T47D (cell line): ENCODE data around the gene ELN.
"Not testable (repeated sequence)": the region's sequence is repeated elsewhere in the genome, so short reads cannot be mapped to it uniquely, and the experiment has no call there.

Source experiments
- DNase-seq, 2 experiments: peaks; one replicate each; pipeline versions ENCODE4 v3.0.0 to v3.0.0-alpha.2; 2011 to 2012; ENCODE audit warnings: low read depth in 1 of 2, low spot score in 1 of 2
- JUND ChIP-seq: IDR thresholded peaks from 2 replicates; pipeline ENCODE4 v1.6.1; 2012; ENCODE audit warnings: low read depth
- in situ Hi-C: cut with HindIII; loops from 2 replicates; pipeline ENCODE4 v1.10.0; 2016; ENCODE audit warnings: low sequenced_read_pairs, low pct_unique_long_range_greater_than_20kb

The ELN gene

DNA sequence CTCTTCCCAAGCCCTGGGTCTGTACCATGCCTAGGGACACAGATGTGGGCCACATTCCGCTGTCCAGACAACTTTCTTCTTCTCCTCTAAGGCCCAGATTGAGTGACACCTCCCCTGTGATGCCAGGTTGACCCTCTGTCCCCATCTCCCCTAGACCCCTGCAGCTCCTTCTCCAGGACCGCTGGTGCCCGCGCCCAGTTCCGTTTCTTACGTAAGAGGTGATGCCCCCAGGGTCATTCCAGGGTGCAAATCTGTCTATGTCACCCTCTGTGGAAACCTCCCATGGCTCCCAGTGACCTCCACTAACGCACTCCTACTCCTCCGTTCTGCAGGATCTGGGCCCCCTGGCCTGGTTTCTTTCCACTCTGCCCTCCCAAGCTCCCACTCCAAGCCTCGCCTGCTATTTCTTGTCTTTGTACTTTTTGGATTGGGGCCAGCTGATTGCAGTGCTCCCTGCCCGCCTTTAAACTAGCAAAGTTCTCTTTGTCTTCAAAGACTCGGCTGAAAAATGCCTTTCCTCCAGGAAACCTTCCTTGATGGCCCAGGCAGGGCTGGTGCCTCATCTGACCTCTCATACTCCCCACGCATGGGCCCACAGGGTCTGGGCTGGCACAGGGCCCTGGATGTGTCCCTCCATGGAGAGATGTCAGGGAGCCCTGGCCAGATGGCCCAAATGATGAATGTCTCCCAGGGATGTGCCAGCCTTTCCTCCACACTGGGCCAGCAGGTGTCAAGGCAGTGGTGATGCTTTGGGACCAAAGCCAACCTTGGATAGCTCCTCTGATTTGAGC is 21.3 kb upstream of the ELN start:
- DNase-seq, result no peak
- in situ Hi-C loops, result no loop called here
- no peak for TF ChIP-seq JUND

DNA sequence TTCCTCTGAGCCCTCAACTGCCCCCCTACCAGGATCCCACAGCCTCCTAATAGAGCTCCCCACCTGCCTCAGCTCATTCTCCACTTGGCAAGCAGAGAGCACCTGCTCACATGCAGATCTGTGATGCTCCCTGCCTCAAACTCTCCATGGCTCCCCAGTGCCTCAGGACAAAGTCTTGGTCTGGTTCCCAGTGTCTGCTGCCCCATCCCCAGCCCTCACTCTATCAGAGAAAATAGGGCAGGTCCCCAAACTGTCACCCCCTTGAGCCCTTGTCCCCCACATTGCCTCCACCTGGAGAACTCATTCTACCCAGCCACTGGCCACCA is 20.8 kb upstream of the ELN start:
- no peak for DNase-seq
- no peak for TF ChIP-seq JUND
- in situ Hi-C loops, result no loop called here

DNA sequence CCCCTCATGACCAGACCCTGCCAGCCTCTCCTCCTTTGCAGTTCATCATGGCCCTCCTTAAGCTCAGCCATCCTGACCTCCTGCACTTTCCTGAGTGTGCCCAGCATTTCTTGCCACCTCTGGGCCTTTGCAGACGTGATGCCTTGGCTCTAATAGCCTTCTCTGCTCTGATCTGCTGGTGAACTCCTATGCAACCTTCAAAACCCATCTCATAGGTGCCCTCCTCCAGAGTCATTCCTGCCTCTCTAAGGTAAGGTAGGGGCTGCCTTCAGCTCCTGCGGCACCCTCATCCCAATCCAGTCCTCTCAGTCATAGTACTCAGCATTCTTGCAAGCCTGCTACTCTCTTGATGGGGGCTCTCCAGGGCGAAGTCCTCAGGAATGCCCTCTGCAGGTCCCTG is 19.3 kb upstream of the ELN start:
- in situ Hi-C loops, result no loop called here
- DNase-seq, result no peak
- no peak for TF ChIP-seq JUND

DNA sequence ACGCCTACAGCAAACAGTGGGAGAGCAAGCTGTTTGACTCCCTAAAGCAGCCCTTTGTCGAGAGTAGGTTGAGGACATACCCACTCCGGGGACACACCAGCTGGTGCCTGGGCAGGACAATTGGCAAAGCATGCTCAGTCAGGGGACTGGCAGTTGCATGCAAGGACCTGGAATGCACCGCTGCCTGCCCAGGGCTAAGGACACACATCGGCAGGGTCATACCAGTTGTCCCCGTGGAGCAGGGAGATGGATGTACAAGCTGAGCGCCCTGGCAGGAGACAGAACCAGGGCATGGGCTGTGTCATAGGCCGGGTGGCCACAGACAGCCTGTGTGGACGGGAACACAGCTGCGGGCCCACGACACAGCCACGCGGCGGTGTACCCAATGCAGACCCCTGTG is 18.3 kb upstream of the ELN start:
- in situ Hi-C loops, result no loop called here
- no peak for DNase-seq
- TF ChIP-seq JUND, result no peak

DNA sequence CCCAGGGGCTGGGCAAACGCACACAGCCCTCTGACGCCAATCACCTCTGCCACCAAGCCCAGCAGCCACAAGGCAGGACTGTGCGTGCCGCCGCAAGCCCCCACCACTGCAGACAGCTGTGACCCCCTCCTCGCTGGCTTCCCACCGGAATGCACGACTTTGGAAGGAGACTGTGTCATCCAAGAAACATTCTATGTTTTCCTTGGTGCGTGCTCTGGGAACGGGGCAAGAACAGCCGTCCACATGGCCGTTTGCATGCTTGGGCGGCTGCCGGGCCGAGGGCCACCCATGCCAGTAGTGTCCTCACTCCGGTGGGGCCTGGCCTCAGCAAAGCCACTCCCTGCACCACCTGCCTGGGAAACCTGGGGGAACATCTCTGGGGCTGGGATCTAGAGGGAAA is 17.6 kb upstream of the ELN start:
- TF ChIP-seq JUND, result no peak
- DNase-seq, result no peak
- in situ Hi-C loops, result no loop called here

DNA sequence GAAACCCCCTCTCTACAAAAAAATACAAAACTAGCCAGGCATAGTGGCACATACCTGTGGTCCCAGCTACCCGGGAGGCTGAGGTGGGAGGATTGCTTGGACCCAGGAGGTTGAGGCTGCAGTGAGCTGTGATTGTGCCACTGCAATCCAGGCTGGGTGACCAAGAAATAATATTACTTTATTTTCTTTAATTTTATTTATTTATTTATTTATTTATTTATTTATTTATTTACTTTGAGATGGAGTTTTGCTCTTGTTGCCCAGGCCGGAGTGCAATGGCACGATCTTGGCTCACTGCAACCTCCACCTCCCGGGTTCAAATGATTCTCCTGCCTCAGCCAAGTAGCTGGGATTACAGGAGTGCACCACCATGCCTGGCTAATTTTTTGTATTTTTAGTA is 16.6 kb upstream of the ELN start:
- in situ Hi-C loops, DNase-seq: not testable (repeated sequence)

DNA sequence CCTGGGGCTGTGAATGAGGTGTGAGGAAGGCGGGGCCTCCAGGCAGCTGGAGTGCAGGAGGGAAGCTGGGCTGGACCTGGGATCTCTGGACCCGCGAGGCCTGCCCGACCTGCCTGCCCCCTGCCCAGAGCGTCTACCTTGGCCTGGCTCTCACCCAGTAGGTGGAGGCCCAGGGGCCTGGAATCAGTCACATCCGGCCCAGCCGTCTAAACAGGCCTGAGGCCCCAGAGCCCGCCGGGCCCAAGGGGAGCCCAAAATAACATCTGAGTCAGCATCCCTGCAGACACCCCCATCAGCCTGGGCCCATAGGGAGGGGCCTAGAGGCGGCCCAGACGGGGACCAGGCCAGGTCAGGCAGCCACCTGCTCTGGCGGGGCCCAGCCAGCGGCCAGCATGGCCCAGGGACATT is 15.1 kb upstream of the ELN start:
- no peak for TF ChIP-seq JUND
- no peak for DNase-seq
- in situ Hi-C loops, result no loop called here

GRCh38 chr7:74013539-74014272 is 14.3 kb upstream of the ELN start:
- in situ Hi-C loops, result no loop called here
- no peak for DNase-seq
- TF ChIP-seq JUND, result no peak

DNA sequence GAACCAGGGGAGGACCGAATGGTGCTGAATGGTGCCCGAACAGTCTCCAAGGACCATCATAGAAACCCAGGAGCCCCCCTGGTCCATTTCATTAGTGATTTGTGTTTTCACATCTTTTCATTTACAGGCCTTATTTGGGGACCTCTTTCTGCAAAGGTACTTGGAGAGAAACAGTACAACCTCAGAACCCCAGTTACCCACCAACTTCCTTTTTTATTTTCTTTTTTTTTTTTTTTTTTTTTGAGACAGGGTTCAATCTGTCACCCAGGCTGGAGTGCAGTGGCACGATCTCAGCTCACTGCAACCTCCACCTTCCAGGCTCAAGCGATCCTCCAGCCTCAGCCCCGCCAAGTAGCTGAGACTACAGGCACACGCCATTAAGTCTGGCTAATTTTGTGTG is 13.0 kb upstream of the ELN start:
- in situ Hi-C loops, result no loop called here
- DNase-seq, result no peak
- no peak for TF ChIP-seq JUND

DNA sequence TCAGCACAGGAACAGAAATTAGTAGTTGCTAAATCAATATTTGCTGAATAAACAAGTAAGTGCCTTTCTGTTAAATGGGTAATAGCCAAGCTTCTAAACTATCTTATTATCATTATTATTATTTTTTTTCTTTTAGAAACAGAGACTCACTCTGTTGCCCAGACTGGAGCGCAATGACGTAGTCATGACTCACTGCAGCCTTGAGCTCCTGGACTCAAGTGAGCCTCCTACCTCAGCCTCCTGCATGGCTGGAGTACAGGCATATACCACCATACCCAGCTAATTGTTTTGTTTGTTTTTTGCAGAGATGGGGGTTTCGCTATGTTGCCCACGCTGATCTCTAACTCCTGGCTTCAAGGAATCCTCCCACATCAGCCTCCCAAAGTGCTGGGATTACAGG is 12.3 kb upstream of the ELN start:
- no peak for TF ChIP-seq JUND
- DNase-seq, result no peak
- in situ Hi-C loops, result no loop called here

- no peak for DNase-seq
- in situ Hi-C loops, result no loop called here
- TF ChIP-seq JUND, result no peak
These were observed 10.8 kb upstream of the ELN start for GRCh38 chr7:74017125-74017524.

GRCh38 chr7:74018246-74018895 is 9.6 kb upstream of the ELN start:
- no peak for TF ChIP-seq JUND
- in situ Hi-C loops, result no loop called here
- no peak for DNase-seq

DNA sequence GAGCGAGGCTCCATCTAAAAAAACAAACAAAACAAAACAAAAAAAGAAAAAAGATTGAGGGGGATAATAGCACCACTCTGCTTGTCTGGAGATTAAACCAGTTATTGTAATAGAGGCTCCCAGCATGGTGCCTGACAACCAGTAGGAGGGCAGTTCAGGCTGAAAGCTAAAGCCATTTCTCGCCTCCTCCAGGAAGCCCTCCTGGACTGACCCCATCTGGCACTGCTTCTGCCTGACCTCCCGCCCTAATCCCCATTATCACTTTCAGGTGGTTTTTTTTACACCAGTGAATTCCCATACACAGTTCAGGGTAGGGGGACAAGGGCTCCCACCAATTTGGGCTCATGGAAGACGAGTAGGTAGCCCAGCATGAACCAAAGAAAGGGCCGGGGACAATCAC is 8.8 kb upstream of the ELN start:
- no peak for DNase-seq
- no peak for TF ChIP-seq JUND
- in situ Hi-C loops, result no loop called here
